DMS 273 (cell line): ENCODE measurements around the gene ACSBG1.
"Not testable (repeated sequence)": the region's sequence is repeated elsewhere in the genome, so short reads cannot be mapped to it uniquely, and the experiment has no call there.

ENCODE experiments used
- DNase-seq: peaks from one replicate; lab custom pipeline; 2025; ENCODE audit not compliant: unreplicated experiment; lab: John Stamatoyannopoulos, UW

ACSBG1 gene

GRCh38 chr15:78255421-78256043, 21.2 kb upstream of the ACSBG1 start:
- no peak for DNase-seq

GRCh38 chr15:78251136-78251535, 16.8 kb upstream of the ACSBG1 start:
- DNase-seq, result no peak

GRCh38 chr15:78249131-78249530, 14.8 kb upstream of the ACSBG1 start:
- DNase-seq, result no peak

- no peak for DNase-seq
These were observed 13.5 kb upstream of the ACSBG1 start for GRCh38 chr15:78247911-78248310.

GRCh38 chr15:78245976-78246620, 11.7 kb upstream of the ACSBG1 start:
- DNase-seq, result not testable (repeated sequence)

GRCh38 chr15:78245392-78245791, 11.0 kb upstream of the ACSBG1 start:
- not testable (repeated sequence) for DNase-seq

GRCh38 chr15:78244893-78245292, 10.5 kb upstream of the ACSBG1 start:
- no peak for DNase-seq

- DNase-seq, result no peak
These were observed 9.7 kb upstream of the ACSBG1 start for GRCh38 chr15:78244101-78244500.

GRCh38 chr15:78243491-78243941, 9.2 kb upstream of the ACSBG1 start:
- DNase-seq, result no peak

GRCh38 chr15:78243058-78243457, 8.7 kb upstream of the ACSBG1 start:
- no peak for DNase-seq

GRCh38 chr15:78242128-78242527, 7.8 kb upstream of the ACSBG1 start:
- DNase-seq, result peak; percentile 45

GRCh38 chr15:78241017-78241416, 6.7 kb upstream of the ACSBG1 start:
- peak; percentile 82 for DNase-seq

- no peak for DNase-seq
These were observed 5.4 kb upstream of the ACSBG1 start for GRCh38 chr15:78239811-78240210.

- no peak for DNase-seq
These were observed 2.8 kb upstream of the ACSBG1 start for GRCh38 chr15:78237146-78237545.

- DNase-seq, result no peak
These were observed 2.1 kb upstream of the ACSBG1 start for GRCh38 chr15:78236491-78236890.

GRCh38 chr15:78233496-78233895, 869 bp downstream of the ACSBG1 start:
- no peak for DNase-seq

GRCh38 chr15:78232951-78233350, 1.4 kb downstream of the ACSBG1 start:
- peak; percentile 7 for DNase-seq

- DNase-seq, result no peak
These were observed 4.6 kb downstream of the ACSBG1 start for GRCh38 chr15:78229431-78230406.

GRCh38 chr15:78228356-78228996, 5.9 kb downstream of the ACSBG1 start:
- DNase-seq, result no peak

- DNase-seq, result no peak
These were observed 8.4 kb downstream of the ACSBG1 start for GRCh38 chr15:78225783-78226541.
